ENCODE measurements around the gene HLCS.

The HLCS gene

DNA sequence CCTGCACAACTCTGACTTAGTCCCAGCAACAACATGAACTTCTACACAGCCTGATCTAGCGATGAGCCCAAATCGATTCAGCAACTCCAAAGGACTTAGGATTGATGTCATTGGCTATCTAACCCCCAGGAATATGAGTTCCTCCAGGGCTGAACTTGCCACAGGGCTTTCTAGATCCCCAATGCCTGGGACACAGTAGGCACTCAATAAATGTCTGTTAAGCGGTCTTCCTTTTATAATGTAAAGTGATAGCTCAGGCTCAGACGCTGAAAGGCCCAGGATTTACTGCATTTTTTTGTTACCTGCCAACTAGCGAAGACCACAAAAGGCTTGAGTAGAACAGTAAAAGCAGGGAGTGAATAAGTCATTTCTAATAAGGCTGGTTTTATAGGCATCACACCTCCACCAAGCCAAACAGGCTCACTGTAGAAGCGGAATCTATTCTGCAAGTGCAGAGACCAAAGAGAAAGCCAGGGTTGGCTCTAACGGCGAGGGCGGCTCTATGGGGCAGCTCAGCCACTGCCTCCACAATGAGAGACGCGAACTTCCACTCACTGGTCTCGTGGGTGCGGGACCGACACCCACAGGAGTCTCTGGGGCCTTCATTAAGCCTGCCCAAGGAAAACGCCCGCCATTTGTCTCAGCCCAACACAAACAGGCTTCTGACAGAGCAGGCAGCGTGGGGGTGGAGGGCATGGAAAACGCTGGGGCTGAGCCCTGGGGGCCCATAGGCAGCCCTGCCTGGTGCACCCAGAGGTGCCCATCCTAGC is 52.0 kb downstream of the HLCS start:
- no peak for DNase-seq

DNA sequence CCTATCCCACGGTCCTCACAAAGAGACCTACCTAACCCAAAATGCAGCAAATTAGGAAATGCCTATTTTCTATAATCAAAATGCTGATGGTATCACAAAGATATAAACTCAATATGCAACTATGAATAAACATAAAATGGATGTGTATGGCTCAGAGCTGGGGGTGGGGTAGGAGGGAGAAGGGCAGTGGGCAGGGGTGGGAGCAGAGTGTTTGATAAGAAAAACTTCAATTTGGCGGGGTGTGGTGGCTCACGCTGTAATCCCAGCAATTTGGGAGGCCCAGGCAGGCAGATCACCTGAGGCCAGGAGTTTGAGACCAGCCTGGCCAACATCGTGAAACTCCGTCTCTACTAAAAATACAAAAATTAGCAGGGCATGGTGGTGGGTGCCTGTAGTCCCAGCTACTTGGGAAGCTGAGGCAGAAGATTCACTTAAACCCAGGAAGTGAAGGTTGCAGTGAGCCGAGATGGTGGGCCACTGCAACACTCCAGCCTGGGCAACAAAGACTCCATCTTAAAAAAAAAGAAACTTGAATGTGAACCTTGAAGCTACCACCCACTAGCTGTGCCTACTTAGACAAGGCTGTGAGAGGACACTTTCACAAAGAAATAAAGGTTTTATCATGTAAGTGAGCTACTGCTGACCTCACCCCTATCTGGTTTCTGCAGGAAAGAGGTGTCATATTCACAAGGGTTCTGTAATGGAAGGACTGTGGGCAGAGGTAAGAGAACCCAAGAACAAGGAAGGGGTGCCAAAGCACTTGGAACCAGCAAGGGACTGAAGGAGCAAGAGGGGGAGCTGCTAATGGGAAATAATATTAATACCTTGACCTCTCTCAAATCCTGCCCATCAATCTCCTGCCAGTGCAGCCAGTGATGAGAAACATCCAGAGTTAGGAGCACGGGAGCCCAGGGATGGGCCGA is 53.0 kb downstream of the HLCS start:
- DNase-seq, result no peak

DNA sequence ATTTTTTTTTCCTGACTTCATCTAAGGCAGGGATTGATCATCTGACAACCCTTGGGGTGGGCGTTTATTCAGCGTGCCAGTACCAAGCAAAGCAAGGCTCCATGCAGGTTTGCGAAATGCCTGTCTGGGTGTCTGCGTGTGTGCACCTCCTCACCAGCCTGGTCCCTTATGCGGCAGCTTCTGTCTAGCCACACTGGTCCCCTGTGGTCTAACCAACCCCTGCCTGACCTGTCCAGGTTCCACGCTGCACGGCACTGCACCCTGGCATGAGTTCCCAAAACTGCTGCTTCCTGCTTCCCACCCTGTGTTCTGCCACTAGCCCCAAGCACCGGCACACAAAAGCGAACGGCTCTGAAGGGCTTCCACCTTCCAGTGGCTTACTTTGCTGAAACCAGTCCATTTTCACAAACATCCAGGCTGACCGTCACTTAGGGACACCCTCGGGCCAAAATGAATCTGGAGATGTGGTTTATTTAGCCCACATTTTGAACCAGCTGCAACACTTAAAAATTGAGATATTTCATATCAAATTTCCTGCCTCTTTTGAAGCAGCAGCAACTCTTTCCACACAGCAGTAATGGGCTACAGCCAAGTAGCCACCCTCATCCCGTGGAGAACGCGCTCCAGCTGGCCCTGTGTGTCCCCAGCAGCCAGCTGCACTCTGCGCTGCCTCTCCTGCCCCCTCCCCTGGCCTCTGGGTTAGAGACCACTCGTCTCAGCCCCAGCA is 55.7 kb downstream of the HLCS start:
- DNase-seq, result no peak

DNA sequence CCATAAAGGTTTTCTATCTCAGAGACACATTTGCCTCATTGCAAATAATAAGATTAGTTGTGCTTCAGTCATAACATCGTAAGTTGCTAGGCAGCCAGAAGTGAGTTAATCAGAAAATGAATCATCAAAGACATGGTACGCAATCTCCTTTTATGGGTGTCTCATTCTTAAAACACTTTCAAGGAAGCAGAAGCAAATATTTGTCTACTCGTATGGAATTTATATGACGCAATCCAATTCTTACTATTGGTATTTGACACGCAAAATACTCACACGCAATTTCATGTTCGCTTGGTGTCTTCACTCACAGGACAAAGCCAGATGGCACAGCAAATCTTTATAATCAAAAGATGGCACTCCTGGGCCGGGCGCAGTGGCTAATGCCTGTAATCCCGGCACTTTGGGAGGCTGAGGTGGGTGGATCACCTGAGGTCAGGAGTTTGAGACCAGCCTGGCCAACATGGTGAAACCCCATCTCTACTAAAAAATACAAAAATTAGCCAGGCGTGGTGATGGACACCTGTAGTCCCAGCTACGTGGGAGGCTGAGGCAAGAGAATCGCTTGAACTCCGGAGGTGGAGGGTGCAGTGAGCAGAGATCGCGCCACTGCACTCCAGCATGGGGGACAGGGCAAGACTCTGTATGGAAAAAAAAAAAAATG is 56.4 kb downstream of the HLCS start:
- DNase-seq, result no peak

DNA sequence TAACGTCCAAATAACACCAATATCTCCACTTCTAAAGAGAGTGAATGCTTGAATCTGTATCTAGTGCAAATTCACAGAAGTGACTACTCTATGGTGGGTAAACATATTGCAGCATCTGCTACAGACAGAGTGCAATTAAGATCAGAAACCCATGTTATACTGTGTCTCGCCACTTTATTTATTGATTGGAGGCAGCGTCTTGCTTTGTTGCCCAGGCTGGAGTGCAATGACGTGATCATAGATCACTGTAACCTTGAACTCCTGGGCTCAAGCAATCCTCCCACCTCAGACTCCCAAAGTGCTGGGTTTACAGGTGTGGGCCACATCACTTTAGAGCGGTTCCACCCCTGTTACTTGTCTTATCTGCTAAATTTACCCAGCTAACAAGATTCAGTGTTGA is 57.0 kb downstream of the HLCS start:
- DNase-seq, result no peak

DNA sequence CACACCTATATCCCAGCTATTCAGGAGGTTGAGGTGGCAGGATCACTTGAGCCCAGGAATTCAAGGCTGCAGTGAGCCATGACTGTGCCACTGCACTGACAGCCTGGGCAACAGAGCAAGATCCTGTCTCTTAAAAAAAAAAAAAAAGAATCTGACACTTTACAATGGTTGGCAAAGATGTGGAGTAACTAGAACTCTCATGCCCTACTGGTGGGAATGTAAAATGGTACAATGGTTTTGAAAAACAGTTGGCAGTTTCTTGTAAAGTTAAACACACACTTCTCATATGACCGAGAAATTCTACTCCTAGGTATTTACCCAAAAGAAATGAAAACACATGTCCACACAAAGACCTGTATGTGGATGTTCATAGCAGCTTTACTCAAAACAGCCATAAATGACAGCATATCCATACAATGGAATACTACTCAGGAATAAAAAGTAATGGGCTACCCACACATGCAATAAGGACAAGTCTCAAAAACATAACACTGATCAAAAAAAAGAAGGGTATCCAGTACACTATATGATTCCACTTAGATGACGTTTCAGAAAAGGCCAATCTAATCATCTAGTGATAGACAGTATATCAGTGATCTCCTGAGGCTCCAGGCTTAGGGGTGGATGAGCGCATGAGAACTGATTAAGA is 58.1 kb downstream of the HLCS start:
- no peak for DNase-seq

DNA sequence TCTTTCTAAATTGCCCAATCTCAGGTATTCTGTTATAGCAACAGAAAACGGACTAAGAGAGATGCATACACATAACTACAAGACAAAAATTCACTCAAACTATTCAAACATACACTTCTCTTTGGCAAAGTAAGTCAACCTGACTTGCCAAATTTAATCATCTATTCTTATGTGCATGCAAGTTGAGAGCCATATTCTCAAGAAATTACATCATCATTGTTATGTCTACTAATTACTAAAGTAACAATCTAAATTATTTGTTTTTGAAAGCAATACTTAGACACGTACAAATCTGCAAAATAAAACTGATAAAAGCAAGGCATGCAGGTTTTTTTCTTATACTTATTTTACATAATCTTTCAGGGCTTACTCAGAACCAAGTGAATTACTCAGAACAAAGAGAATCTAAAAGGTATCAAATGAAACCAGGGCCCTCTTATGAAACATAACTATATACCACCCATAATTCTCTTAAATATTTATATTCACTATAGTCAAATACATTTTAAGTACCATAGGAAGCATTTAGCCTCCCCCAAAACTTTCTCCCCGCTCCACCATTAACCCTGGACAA is 62.3 kb downstream of the HLCS start:
- no peak for DNase-seq

DNA sequence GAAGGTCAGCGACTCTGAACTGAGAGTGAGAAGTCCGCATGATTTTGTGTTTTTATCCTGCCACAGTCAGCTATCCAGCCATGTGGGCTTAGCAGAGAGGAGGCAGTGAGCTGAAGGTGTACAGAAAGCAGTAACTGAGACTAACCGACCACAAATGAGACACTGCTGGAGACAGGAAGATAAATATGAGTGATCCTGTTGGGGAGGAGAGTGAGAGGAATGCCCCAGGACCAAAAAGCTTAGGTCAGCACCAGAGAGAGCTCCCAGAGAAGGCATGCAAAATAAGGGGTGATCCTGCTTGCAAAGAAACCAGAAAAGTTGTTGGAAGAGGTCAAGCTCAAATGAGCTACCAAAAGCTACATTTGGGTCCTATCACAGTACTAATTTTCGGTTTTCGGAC is 63.7 kb downstream of the HLCS start:
- DNase-seq, result no peak

DNA sequence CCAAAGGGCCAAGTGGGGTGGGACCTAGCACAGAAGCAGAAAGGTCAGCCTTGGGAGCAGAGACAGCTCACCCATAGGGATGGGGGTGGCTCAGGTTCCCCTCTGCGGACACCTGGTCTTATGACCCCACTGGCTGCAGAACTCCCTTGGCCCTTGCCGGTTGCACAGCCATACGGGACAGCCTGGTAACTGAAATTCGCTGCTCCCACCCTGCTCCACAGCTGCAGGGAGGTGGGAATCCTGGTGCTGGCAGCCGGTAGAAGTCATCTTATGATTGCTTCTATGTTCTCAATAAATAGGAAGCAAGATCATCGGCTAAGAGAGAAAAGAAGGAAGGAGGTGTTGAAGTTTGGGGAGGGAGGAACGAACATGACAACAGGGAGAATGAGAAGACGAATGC is 64.1 kb downstream of the HLCS start:
- no peak for DNase-seq

DNA sequence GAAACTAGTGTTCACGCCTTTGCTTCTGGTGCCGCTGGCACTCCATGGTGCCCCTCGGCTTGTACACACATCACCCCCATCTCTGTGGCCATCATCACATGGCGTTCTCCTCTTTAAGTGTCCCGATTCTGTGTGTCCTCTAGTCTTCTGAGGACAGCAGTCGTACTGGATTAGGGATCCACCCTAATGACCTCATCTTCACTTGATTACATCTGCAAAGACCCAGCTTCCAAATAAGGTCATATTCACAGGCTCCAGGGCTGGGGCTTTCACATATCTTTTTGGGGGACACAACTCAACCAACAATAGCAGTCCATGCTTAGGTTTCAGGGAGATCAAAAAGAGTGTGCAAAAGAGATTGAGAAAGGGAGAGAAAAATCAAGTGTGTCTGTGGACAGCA is 64.9 kb downstream of the HLCS start:
- no peak for DNase-seq

DNA sequence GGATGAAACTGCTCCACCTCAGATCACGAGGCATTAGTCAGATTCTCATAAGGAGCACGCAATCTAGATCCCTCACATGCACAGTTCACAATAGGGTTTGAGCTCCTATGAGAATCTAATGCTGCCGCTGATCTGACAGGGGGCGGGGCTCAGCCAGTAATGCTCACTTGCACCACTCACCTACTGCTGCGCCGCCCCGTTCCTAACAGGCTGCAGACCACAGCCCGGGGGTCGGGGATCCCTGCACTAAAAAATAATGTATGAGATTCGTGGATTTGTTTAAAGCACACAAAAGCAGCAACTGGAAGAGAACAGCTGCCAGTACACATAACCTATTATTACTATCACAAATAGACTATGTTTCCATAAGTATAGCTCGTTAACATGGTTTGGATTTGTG is 72.9 kb downstream of the HLCS start:
- DNase-seq, result no peak

DNA sequence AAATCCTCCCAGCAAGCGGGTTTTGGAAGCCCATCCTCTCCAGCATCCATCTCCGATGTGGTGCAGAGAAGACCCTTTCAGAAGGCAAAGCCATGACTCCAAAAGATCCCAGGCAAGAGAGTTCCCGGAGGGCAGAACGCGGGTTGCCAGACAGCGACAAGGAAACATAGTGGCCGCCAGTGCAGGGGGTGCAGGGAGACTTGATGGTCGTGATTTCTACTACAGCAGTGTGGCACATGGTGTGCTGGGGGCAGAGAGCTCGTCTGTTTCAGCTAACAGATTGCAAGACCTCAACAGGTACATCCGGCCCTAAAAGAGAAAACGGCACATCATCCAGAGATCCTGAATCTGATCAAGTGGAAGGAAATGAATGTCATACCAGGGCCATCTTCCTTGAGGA is 74.3 kb downstream of the HLCS start:
- no peak for DNase-seq

DNA sequence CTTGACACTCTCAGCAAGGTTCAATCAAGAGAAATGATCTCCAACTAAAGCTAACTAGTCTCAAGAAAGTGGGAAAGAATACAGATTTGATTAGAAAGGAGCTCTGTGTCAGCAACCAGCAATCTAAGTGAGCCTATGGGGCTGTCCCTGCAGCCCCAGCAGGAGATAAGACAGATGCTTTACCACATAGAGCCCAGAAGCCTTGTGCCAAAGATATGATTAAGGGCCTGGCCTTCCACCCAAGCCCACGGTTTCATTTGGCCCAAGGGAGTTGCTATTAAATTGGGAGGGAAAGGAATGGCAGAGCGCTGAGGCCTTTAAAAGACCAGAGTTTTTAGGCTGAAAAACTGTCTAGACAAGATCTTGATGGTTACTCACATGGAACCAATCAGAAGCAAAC is 74.8 kb downstream of the HLCS start:
- DNase-seq, result no peak

DNA sequence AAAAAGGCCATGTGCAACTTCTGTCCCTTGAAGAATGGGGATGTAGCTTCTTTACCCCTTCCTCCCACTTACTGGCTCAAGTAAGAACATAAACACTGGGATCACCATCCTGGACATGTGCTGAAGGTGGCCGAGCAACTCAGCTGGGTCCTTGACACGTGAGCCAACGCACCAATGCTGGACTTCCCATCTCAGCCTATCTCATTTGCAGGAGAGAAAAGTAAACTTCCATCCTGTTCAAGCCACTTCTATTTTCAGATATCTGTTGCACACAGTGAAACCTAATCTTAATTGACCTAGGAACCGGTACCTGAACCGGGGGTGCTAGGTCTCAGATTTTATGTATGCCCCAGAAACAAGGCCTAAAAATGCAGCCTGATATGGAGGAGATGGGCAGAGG is 75.3 kb downstream of the HLCS start:
- DNase-seq, result no peak

DNA sequence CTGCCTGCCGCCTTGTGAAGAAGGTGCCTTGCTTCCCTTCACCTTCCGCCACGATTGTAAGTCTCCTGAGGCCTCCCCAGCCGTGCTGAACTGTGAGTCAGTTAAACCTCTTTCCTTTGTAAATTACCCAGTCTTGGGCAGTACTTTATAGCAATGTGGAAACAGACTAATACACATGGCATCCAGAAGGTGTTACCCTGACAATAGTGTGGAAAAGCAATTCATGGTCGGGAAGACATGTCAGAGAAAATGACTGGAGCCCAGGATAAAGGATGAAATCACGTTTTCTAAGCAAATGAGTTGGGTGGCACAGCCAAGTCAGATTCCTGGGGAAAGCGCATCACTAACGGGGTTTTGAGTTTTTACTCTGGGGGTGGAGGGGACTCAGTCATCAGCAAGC is 76.4 kb downstream of the HLCS start:
- DNase-seq, result no peak

DNA sequence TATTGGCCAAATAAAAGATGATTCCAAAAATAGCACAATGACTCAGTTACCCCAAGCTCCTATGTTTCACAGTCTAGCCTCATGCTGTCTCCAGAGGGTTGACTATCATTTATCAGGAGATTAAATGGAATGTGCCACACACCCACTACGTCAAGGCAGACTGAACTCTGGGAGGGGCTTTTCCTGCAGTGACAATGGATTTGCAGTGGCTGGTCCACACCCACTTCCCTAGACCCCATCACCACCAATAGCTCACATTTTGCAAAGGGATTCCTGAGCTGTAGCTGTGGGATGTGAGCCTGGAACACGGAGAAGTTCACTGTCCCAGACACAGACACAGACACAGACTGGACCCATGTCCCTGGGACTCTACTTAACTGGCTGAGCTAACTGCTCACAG is 77.1 kb downstream of the HLCS start:
- no peak for DNase-seq

DNA sequence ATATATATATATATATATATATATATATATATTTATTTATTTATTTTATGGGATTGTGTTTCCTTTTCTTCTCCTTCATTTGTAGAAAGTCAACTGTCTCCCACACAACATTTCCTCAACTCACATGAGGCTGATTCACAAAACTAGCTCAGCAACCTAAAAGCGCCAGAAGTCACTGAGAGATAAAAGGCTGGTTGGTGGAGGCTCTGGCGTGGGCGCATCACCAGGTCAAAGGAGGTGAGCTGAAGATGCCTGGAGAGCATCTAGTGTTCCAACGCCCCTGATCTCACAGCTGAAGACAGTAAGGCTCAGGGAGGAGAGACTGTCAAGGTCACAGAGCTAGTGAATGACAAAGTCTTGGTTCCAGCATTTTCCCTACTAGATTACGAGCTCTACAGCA is 78.0 kb downstream of the HLCS start:
- DNase-seq, result no peak

DNA sequence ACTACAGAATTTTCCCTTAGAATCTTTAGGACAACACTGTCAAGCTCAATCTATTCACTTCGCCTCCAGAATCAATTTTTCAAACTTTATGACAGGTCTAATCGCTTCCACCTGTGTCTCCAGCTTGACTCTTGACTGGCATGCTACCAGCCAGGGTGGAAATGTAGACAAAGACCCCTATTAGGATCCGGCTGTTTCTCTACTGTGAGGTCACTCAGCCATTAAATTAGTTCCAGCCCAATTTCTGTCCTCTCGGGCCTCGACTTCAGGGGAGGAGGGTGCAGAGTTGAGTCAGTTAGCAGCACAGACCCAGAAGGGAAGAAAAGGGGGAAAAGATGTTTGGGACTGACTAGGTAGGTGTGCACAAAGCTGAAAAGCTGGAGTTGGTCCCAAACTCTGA is 78.5 kb downstream of the HLCS start:
- no peak for DNase-seq

DNA sequence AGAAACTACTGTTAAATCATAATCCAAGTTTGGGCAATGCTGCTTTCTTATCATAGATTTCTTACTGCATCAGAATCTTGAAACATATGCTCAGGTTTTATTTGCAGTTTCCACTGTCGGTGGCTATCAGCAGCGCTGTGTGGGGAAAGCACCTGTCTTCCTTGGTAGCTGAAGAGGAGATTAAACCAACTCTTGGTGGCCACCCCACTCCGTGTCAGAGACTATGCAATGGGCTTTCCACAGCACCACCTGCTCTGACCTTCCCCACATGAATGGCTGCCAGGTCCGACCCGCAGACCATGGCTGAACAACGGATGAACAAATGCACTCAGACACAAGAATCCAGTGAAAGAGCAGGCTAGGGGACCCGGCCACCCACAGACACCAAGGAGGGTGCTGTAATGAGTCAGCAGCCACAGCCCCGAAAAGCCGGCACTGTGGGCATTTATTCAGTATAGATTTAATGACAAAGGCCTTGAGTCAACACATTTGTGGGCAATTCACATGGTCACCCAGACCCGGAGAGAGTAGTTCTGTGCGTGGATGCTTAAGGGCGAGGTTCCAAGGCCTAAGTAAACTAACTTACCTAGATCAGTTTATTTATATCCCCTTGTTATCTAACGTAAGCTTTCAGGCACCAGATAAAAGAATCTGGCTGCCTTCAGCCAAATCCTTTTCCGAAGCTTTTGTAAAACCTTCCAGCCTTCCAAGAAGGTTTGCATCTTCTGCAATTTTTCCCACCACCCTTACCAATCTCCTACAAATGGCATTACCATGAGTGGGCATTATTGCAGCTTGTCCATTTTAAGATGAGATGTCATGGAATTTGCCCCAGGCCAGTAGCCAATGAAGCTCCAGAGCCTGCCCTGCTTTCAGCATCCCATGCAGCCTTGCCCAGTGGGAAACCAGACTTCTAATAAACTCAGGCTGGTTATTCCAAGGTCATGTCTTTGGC is 82.7 kb downstream of the HLCS start:
- no peak for DNase-seq

DNA sequence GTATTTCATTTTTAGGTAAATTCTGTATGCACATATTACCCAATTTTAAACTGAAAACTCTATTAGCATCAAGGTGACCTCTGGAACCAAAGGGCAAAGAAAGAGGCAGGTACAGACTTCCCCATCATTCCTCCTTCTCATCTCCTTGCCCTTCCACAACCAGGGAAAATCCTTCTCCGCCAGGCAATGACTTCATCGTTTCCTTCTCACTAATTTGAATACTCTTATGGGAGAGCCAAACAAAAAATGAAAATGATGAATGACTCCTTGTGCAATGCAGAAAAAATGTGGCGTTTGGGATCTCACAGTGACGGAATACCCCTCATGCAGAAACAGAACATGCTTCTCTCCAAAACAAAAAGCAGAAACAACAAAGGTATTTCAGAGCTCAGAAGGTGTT is 83.7 kb downstream of the HLCS start:
- DNase-seq, result no peak

DNA sequence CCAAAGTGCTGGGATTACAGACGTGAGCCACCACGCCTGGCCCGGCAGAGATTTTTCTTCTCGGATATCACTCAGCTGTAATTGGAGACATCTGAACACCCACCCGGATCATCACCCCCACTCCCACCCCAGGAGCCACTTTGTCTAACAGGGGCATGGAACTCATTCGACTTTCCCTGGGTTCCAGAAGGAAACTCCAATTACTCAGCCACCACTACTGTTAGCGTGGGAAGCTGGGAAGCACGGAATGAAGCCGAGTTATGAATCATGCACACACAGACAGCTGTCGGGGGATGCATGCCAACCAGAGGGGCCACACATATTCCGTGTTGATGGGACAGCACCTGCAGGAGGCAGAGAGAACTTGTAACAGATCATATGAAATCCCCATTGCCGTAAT is 85.2 kb downstream of the HLCS start:
- no peak for DNase-seq
